T-helper 1 cell (primary cell): ENCODE results near the gene ALDH6A1.
"Not testable (repeated sequence)": the region's sequence is repeated elsewhere in the genome, so short reads cannot be mapped to it uniquely, and the experiment has no call there.

Source experiments
- DNase-seq, 5 donors: peaks; one replicate each; pipeline ENCODE4 v3.0.0-alpha.2; 2012 to 2020
- total RNA-seq, 4 donors: gene quantifications; one replicate each; lab custom pipeline; 2026; lab: John Stamatoyannopoulos, UW

Gene ALDH6A1
- total RNA-seq = 14.3 to 22.3 (median 18.5) reads per million in 4 donors

DNA sequence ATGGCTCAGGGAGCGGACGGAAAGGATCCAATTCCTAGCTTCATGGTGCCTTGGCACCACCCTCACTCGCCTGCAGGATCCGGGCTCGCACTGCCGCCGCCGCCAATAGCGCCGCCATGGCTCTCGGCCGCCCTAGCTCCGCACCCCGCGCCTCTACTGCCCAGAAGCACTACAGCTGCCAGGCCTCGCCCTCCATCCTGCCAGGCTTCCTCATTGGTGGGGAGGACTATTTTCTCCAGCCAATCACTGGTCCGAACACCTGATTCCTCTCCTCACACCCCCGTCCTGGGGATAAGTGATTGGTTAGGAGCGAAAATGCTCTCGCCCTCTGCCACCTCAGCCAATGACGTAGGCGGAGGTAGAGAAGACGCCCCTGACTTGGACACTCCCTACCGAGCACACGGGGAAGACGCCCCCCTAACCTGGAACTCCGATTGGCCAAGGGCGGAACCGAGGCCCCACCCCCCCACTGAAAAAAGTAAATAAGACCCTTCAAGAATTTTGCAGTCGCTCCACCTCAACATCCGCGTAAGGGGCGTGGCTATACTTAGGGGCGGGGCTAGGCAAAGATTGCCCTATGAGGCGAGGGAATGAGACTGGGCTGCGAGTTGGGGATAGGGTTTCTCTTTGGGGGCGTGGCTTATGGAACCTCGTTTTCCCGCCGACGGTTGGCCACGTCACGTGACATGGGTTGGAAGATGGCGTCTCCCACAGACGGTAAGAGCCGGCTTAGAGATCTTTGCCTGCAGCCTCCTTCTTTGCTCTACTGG lies at the start of gene ALDH6A1, which contains the start of gene LIN52:
Gene ALDH6A1 (minus strand): TSS at position 177 of the 770 bp plus-strand sequence. CDS start 59 bp downstream, at position 118.
Gene LIN52 (plus strand): TSS at position 680 of the 770 bp plus-strand sequence. CDS start 19 bp downstream, at position 699.
- DNase-seq = peak; percentile 97 to 100 (median 100)

DNA sequence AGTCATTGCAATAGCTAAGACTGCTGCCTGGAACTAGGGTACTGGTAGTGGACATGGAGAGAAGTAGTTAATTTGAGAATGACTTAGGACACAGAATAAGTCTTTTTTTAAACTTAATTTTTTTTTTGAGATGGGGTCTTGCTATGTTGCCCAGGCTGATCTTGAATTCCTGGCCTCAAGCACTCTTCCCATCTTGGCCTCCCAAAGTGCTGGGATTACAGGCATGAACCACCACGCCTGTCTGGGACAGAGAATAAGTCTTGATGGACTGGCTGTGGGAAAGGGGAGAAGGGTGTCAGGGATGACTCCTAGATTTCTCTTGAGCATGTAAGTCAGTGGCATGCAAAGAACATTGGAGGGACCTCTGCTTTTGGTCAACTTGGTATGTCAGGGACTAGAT lies 43.4 kb upstream of the ALDH6A1 start:
- DNase-seq = no peak

- DNase-seq = no peak
Observed at GRCh38 chr14:74126315-74127013, 42.2 kb upstream of the ALDH6A1 start.

- DNase-seq = not testable (repeated sequence)
Observed at GRCh38 chr14:74125487-74125886, 41.2 kb upstream of the ALDH6A1 start.

DNA sequence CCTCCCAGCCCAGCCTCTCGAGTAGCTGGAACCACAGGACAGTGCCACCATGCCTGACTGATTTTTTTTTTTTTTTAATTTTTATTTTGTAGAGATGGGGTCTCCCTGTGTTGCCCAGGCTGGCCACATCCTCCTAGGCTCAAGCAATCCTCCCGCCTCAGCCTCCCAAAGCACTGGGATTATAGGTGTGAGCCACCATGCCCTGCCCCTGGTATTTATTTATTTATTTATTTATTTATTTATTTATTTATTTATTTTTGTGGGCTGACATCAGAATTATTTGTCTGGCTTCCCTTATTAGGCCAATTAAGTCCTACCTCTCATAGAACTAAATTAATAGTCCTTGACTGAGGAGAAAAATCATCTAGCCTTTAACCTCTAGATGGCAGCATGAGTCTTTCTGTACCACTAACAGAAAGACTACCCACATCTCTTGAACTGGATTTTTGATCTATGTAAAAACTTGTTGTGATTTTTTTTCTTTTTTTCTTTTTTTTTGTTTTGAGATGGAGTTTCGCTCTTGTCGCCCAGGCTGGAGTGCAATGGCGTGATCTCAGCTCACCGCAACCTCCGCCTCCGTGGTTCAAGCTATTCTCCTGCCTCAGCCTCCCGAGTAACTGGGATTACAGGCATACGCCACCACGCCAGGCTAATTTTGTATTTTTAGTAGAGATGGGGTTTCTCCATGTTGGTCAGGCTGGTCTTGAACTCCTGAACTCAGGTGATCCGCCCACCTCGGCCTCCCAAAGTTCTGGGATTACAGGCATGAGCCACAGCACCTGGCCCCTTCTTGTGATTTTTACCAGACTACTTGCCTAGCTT lies 27.4 kb upstream of the ALDH6A1 start:
- DNase-seq = peak in 1 of 5 donors; percentile 30

- DNase-seq = no peak
Observed at GRCh38 chr14:74109369-74109768, 25.1 kb upstream of the ALDH6A1 start.

DNA sequence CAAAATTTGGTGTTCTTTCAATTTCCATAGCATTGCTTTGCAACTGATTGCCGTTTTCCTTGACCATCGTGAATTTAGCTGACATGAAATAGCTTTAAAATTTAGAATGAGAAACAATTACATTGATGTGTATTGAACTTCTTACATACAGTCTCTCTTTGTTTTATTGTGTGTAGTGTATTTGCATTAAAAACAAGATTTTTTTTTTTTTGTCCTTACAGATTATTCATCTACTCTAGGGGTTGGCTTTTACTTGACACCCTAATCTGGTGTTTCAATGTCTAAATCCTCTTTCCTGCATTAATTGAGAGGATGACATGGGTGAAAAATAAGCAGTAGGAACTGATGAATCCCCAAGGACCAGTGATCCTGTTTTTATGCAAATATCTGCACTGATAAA lies 21.1 kb upstream of the ALDH6A1 start:
- no peak for DNase-seq

GRCh38 chr14:74089251-74090020 lies 5.2 kb upstream of the ALDH6A1 start:
- peak in 1 of 5 donors; percentile 17 for DNase-seq

DNA sequence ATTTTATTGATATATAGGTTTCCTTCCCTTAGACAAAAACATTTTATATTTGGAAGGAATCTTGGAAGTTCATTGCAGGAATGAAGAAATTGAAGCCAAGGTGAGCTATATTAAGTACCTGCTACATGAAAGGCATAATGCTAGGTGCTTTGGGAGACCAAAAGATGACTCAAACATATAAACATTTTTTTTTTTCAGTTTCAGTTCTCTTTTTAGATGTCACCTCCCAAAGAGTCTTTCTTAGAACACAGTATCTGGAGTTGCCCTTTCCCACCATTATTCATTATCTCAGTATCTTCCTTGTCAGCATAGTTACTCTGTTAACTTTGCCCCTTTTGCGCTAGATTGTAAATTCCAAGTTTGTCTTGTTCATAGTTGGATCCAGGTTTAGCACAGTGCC lies 1.6 kb upstream of the ALDH6A1 start:
- peak in 1 of 5 donors; percentile 38 for DNase-seq

DNA sequence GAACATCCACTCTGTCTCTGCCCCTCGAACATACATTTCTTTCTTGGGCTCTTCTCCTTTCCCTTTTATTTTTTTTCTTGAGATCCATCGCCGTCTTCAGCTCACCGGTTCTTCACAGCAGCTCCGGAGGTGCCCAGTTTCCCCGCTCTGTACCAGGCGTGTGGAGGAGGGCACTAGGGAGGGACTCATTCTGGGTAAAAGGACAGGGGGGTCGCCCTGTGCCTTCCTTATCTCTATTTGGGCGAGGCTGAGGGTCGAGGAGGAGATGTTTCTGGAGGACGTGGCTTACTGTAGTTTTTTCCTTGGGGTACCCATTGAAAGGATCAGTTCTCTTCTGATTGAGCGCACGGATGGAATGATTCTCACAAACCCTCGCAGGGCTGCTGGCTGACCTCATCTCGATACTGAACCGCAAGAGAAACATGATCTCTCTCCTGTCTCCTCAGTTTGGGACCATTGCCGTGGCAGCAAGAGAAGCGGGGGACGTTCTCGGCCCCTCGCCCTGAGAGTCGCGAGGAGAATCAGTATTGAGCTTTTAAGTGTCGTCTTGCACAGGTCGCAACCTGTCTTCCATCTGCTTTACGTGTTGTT lies 889 bp upstream of the ALDH6A1 start:
- peak in 1 of 5 donors; percentile 51 for DNase-seq

DNA sequence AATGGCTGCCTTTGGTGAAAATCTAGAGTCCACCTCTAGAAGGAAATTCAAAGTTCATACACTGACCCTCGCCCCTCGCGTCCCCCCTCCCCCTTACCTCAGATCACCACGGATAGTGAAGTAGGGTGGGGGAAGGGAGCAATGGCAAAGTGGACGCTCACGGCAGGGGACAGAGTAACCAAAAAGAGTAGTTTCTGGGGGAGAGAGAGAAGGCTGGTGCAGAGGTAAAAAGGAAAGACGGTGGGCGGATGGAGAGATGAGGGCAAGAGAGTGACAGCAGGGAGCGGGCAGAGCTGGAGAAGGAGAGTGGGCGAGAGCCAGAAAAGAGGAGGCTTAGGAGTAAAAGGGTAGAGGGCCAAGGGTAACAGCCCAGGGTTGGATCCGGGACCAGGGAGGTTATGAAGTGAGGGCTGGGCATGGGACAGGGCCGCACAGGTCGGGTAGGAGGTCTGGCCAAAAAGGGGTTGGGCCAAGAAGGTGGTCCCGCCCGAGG lies 423 bp downstream of the ALDH6A1 start:
- DNase-seq = no peak

DNA sequence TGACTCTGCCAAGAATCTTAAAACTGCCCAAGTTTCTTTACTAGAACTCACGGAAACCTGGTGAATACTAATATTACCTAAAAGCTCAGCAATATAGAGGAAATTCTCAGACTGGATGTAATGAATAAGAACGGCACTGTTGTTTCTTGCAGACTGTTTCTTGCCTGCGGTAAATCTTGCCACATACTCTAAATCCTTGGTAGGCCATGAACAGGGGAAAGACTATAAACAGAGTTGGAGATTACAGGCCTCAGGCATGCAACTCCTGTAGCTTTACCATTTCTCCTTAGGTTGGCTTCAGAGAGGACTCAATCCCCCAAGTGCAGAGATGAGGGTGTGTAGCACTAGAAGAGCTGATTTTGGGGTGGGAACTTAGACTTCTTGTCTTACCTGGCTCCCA lies 1.1 kb downstream of the ALDH6A1 start:
- DNase-seq = no peak

DNA sequence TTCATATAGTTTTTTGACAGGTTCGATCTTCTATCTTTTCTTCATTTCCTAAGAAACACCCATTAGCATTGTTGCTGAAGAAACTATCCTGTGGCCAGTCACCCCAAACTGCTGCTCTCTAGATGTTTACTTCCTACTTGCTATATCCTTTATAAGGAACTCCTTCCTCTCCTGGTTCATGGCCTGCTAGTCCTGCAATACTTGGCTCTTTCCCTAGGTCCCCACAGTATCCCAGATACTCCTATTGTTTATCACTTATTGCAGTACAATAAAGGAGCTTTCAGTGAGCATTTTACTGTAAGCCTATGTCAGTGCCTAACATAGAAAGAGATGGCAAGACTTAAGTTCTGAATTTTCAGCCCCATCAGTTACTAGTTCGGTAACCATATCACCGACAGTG lies 2.8 kb downstream of the ALDH6A1 start:
- no peak for DNase-seq

DNA sequence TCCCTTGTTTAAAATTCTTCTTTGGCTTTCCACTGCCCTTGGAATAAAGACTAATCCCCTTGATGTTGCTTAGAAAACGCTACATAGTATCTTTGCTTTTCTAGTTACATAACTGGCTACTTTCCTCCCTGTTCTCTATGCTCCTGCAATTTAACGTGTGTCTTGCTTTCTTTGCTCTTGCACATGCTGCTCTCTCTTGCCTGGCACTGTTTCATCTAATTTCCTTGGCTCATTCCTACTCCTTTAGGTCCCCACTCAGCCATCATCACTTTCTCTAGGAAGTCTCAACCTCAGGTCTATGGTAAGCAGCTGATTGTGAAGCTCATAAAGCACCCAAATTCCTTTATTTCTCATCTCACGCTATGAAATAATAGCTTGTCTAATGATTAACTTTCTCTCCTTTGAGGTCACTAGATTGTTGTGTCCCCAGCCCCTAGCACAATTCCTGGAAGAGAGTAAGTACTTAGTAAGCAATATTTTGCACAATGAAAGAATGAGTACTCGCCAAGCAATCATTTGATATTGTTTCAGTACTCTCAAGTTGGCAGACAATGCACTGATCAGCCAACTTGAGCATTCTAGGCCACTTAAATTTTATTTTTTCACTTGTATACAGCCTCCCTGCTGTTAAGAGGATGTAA lies 3.3 kb downstream of the ALDH6A1 start:
- no peak for DNase-seq

- no peak for DNase-seq
Observed at GRCh38 chr14:74077401-74077800, 6.9 kb downstream of the ALDH6A1 start.

- no peak for DNase-seq
Observed at GRCh38 chr14:74065746-74066575, 18.3 kb downstream of the ALDH6A1 start.

DNA sequence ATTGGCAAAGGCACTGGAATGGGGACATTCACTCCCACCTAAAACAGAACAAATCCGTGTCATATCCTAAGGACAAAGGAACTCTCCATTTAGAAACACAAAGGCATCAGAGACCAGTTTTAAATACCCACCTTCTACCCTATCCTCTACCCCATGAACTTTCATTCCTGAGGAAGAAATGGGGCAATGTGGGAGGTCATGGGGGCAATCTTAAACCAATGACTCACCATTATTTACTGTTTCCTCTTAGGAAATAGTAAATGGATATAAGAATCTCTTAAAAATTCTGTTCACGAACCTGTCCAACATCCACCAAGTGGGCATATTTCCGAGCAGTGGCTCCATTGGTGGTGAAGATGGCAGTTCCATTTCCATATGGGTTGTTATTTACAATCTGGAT lies 19.4 kb downstream of the ALDH6A1 start:
- no peak for DNase-seq

- no peak for DNase-seq
Observed at GRCh38 chr14:74064426-74064825, 19.8 kb downstream of the ALDH6A1 start.

GRCh38 chr14:74062809-74063150 lies 21.5 kb downstream of the ALDH6A1 start:
- no peak for DNase-seq

GRCh38 chr14:74049876-74050495 lies 34.3 kb downstream of the ALDH6A1 start:
- DNase-seq = no peak
